GM21526 (cell line): ENCODE measurements around the gene PRMT1.

Source experiments
- ATAC-seq: cut with Tn5 transposase; IDR thresholded peaks from one replicate; pipeline ENCODE4 v1.9.1; 2021; ENCODE audit warnings: moderate library complexity; ENCODE audit not compliant: unreplicated experiment, low FRiP score

PRMT1 gene

GRCh38 chr19:49666120-49666444 is 11.0 kb upstream of the PRMT1 start:
- no peak for ATAC-seq

GRCh38 chr19:49667473-49667872 is 9.6 kb upstream of the PRMT1 start:
- ATAC-seq: no peak

GRCh38 chr19:49669516-49669915 is 7.6 kb upstream of the PRMT1 start:
- ATAC-seq: no peak

GRCh38 chr19:49672131-49672919 is 4.7 kb upstream of the PRMT1 start:
- no peak for ATAC-seq

- ATAC-seq: peak; percentile 24
Observed at GRCh38 chr19:49676136-49676783, 811 bp upstream of the PRMT1 start.

- ATAC-seq: peak; percentile 61
Observed at GRCh38 chr19:49676784-49677230, 264 bp upstream of the PRMT1 start.

- ATAC-seq: no peak
Observed at GRCh38 chr19:49677901-49678674, 1.0 kb downstream of the PRMT1 start.

GRCh38 chr19:49678985-49679770 is 2.1 kb downstream of the PRMT1 start:
- no peak for ATAC-seq

- no peak for ATAC-seq
Observed at GRCh38 chr19:49679771-49680413, 2.8 kb downstream of the PRMT1 start.

- no peak for ATAC-seq
Observed at GRCh38 chr19:49680421-49681351, 3.6 kb downstream of the PRMT1 start.

- no peak for ATAC-seq
Observed at GRCh38 chr19:49681830-49682229, 4.8 kb downstream of the PRMT1 start.

- ATAC-seq: no peak
Observed at GRCh38 chr19:49682274-49682673, 5.2 kb downstream of the PRMT1 start.

GRCh38 chr19:49683814-49684250 is 6.8 kb downstream of the PRMT1 start:
- no peak for ATAC-seq

GRCh38 chr19:49684251-49684982 is 7.3 kb downstream of the PRMT1 start:
- ATAC-seq: no peak

GRCh38 chr19:49684983-49685553 is 8.0 kb downstream of the PRMT1 start:
- ATAC-seq: no peak

- ATAC-seq: no peak
Observed at GRCh38 chr19:49685845-49686332, 8.8 kb downstream of the PRMT1 start.

- no peak for ATAC-seq
Observed at GRCh38 chr19:49686503-49687088, 9.5 kb downstream of the PRMT1 start.
